ENCODE results near the gene MARCHF2.
A peak's percentile ranks its signal among the peaks of the same experiment; 100 is the strongest.

MARCHF2 gene

GRCh38 chr19:8481616-8482015, 68.5 kb downstream of the MARCHF2 start:
- DNase-seq, result no peak

- no peak for DNase-seq
Measured at GRCh38 chr19:8482696-8483095, 69.6 kb downstream of the MARCHF2 start.

GRCh38 chr19:8483165-8483564, 70.1 kb downstream of the MARCHF2 start:
- DNase-seq, result no peak

- DNase-seq, result no peak
Measured at GRCh38 chr19:8484331-8484894, 71.3 kb downstream of the MARCHF2 start.

GRCh38 chr19:8485561-8486371, 72.7 kb downstream of the MARCHF2 start:
- no peak for DNase-seq

- no peak for DNase-seq
Measured at GRCh38 chr19:8486661-8487136, 73.6 kb downstream of the MARCHF2 start.

- peak; percentile 60 for DNase-seq
Measured at GRCh38 chr19:8487137-8487851, 74.2 kb downstream of the MARCHF2 start.

- DNase-seq, result no peak
Measured at GRCh38 chr19:8488365-8488764, 75.3 kb downstream of the MARCHF2 start.
